GM18498 (cell line): ENCODE data around the gene POLR1E.
"Not testable (repeated sequence)": the region's sequence is repeated elsewhere in the genome, so short reads cannot be mapped to it uniquely, and the experiment has no call there.

Experiments used
- ATAC-seq: cut with Tn5 transposase; IDR thresholded peaks from one replicate; pipeline ENCODE4 v1.9.1; 2021; ENCODE audit warnings: mild to moderate bottlenecking, moderate library complexity; ENCODE audit not compliant: unreplicated experiment

POLR1E gene

GRCh38 chr9:37499297-37499696, 13.5 kb downstream of the POLR1E start:
- ATAC-seq: no peak

GRCh38 chr9:37501957-37502596, 16.3 kb downstream of the POLR1E start:
- no peak for ATAC-seq

- ATAC-seq: no peak
Observed at GRCh38 chr9:37503736-37504135, 18.0 kb downstream of the POLR1E start.

- ATAC-seq: no peak
Observed at GRCh38 chr9:37504605-37505004, 18.9 kb downstream of the POLR1E start.

- no peak for ATAC-seq
Observed at GRCh38 chr9:37507566-37508134, 21.9 kb downstream of the POLR1E start.

GRCh38 chr9:37508135-37508833, 22.5 kb downstream of the POLR1E start:
- no peak for ATAC-seq

- ATAC-seq: no peak
Observed at GRCh38 chr9:37508834-37509206, 23.1 kb downstream of the POLR1E start.

GRCh38 chr9:37509536-37509935, 23.8 kb downstream of the POLR1E start:
- no peak for ATAC-seq

GRCh38 chr9:37510053-37510452, 24.3 kb downstream of the POLR1E start:
- ATAC-seq: not testable (repeated sequence)

- no peak for ATAC-seq
Observed at GRCh38 chr9:37511016-37512010, 25.6 kb downstream of the POLR1E start.

- ATAC-seq: no peak
Observed at GRCh38 chr9:37512437-37512836, 26.7 kb downstream of the POLR1E start.

GRCh38 chr9:37514415-37514814, 28.7 kb downstream of the POLR1E start:
- ATAC-seq: not testable (repeated sequence)

GRCh38 chr9:37514999-37515398, 29.3 kb downstream of the POLR1E start:
- ATAC-seq: no peak

- ATAC-seq: no peak
Observed at GRCh38 chr9:37515620-37516258, 30.0 kb downstream of the POLR1E start.

GRCh38 chr9:37517923-37518322, 32.2 kb downstream of the POLR1E start:
- no peak for ATAC-seq

- no peak for ATAC-seq
Observed at GRCh38 chr9:37520641-37521040, 34.9 kb downstream of the POLR1E start.

- ATAC-seq: no peak
Observed at GRCh38 chr9:37521111-37521510, 35.4 kb downstream of the POLR1E start.

- no peak for ATAC-seq
Observed at GRCh38 chr9:37522971-37523370, 37.2 kb downstream of the POLR1E start.

- ATAC-seq: no peak
Observed at GRCh38 chr9:37523916-37524315, 38.2 kb downstream of the POLR1E start.

GRCh38 chr9:37528652-37529471, 43.1 kb downstream of the POLR1E start:
- ATAC-seq: no peak
